Keratinocyte (primary cell): Measurements from ENCODE around the gene ADCY5.

Experiments
- CTCF ChIP-seq, 3 experiments: IDR thresholded peaks in 1 of 3; conservative IDR thresholded peaks in 1 of 3; optimal IDR thresholded peaks in 1 of 3; 2 replicates in 2 of 3; 3 replicates in 1 of 3; pipeline versions ENCODE3 to v1.5.1; 2011; ENCODE audit warnings: low read length in 3 of 3, mild to moderate bottlenecking in 3 of 3, moderate library complexity in 2 of 3, control low read depth in 1 of 3, inconsistent platforms in 1 of 3; ENCODE audit not compliant: insufficient read depth in 2 of 3; ENCODE audit errors: extremely low read depth in 1 of 3
- EZH2 ChIP-seq: IDR thresholded peaks from one replicate; pipeline ENCODE4 v1.6.1; 2012; ENCODE audit warnings: inconsistent platforms, mild to moderate bottlenecking, low read length, moderate library complexity

GRCh38 chr3:123423031-123423430 is 25.9 kb downstream of the ADCY5 start:
- no peak for TF ChIP-seq CTCF (optimal IDR thresholded peaks at IDR 0.05 in 1 of 3, IDR thresholded peaks at IDR 0.05 in 1 of 3, conservative IDR thresholded peaks at IDR 0.05 in 1 of 3; ENCODE audit: extremely low read depth in 1 of 3, insufficient read depth in 2 of 3, low read length in 3 of 3)
- no peak for TF ChIP-seq EZH2
